Esophagus muscularis mucosa (tissue), 4 donors: ENCODE results near the gene RBM34. TPM values are rescaled to one million over a fixed set of nuclear protein-coding genes. Genes with fewer than 3 reads are reported as not detected.

ENCODE experiments used
- DNase-seq: peaks from one replicate; pipeline ENCODE4 v3.0.0-alpha.2; 2017; ENCODE audit errors: extremely low spot score
- H3K27ac ChIP-seq, 4 donors: fragments of 200-600 bp; sonication (generic); replicated peaks in 1 of 4; 1 replicate in 3 of 4; 2 replicates in 1 of 4; pipeline ENCODE4 v1.5.1; 2016 to 2019; ENCODE audit warnings: mild to moderate bottlenecking in 1 of 4
- H3K27me3 ChIP-seq, 4 donors: fragments of 200-600 bp; sonication (generic); one replicate each; pipeline versions ENCODE4 v1.5.1 to v1.6.0; 2016 to 2019
- H3K36me3 ChIP-seq, 4 donors: fragments of 200-600 bp; sonication (generic); one replicate each; pipeline ENCODE4 v1.5.1; 2016 to 2019
- H3K4me1 ChIP-seq, 4 donors: fragments of 200-600 bp; sonication (generic); one replicate each; pipeline ENCODE4 v1.5.1; 2016 to 2019
- H3K4me3 ChIP-seq, 4 donors: fragments of 200-600 bp; sonication (generic); 1 replicate in 2 of 4; 2 replicates in 2 of 4; pipeline ENCODE4 v1.5.1; 2016 to 2019; ENCODE audit warnings: mild to moderate bottlenecking in 4 of 4, moderate library complexity in 1 of 4
- H3K9me3 ChIP-seq, 4 donors: fragments of 200-600 bp; sonication (generic); 1 replicate in 3 of 4; 2 replicates in 1 of 4; pipeline ENCODE4 v1.5.1; 2016 to 2019
- EP300 ChIP-seq: sonication (generic); formaldehyde crosslinking; IDR thresholded peaks from one replicate; pipeline ENCODE4 v1.6.1; 2017; ENCODE audit warnings: antibody characterized with exemption
- POLR2A ChIP-seq: fragments of 450-650 bp; IDR thresholded peaks from one replicate; pipeline ENCODE4 v1.6.1; 2017; ENCODE audit warnings: antibody characterized with exemption, moderate library complexity, mild to moderate bottlenecking, low read depth
- POLR2AphosphoS5 ChIP-seq, 2 donors: sonication (generic); formaldehyde crosslinking; IDR thresholded peaks; one replicate each; pipeline ENCODE4 v1.6.1; 2017; ENCODE audit warnings: antibody characterized with exemption in 2 of 2
- WGBS: methylation state at CpG from one replicate; pipeline ENCODE4 v1.1.5; 2018; 5-methylcytosine and 5-hydroxymethylcytosine counted together
- intact Hi-C: fragments of 100-400 bp; cut with DNase I; formaldehyde crosslinking; loops from one replicate; pipeline ENCODE4 v1.15.1; 2023
- total RNA-seq, 4 donors: library from RNA; depleted of rRNA; stranded (reverse); fragments of >200 nt; gene quantifications; one replicate each; pipeline versions ENCODE4 v1.1.0 to v1.2.1, GENCODE V29; 2016
- TF ChIP-seq, protein P1 (sequence below), 3 experiments: fragments of 200-600 bp in 2 of 3; fragments of 450-650 bp in 1 of 3; sonication (generic) in 2 of 3; IDR thresholded peaks; one replicate each; pipeline ENCODE4 v1.5.1; 2017 to 2019; ENCODE audit warnings: antibody characterized with exemption in 3 of 3, mild to moderate bottlenecking in 2 of 3, moderate library complexity in 1 of 3

RBM34 gene
- total RNA-seq, 4 donors from 2014 or later: 41.9 to 57.2 (median 53.4) TPM

DNA sequence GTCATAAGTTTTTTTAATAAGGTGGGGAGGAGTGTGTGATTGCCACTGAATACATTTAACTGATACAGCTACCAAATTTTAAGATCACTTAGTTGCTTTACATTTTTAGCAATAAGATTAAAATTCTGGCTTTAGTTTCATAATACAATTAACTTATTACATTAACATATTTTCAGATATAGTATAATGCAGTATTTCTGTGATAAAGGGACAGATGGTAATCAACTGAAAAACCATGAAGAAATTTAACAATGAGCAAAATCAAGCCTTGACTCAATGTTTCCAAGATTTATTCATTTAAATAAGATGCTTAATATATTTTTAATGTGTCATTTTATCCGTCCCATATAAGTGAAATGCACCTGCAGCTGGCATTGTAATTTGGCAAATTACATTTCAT, 36.4 kb downstream of the RBM34 start:
- intact Hi-C loops: loop anchor here (10.0 kb wide), 1 partner anchor 200 kb away; the partner anchor contains the start of genes ARID4B and GGPS1
- TF ChIP-seq POLR2A (no peak), POLR2AphosphoS5 (IDR thresholded peaks at IDR 0.05) (no peak), EP300 (no peak)
- TF ChIP-seq, protein P1, sequence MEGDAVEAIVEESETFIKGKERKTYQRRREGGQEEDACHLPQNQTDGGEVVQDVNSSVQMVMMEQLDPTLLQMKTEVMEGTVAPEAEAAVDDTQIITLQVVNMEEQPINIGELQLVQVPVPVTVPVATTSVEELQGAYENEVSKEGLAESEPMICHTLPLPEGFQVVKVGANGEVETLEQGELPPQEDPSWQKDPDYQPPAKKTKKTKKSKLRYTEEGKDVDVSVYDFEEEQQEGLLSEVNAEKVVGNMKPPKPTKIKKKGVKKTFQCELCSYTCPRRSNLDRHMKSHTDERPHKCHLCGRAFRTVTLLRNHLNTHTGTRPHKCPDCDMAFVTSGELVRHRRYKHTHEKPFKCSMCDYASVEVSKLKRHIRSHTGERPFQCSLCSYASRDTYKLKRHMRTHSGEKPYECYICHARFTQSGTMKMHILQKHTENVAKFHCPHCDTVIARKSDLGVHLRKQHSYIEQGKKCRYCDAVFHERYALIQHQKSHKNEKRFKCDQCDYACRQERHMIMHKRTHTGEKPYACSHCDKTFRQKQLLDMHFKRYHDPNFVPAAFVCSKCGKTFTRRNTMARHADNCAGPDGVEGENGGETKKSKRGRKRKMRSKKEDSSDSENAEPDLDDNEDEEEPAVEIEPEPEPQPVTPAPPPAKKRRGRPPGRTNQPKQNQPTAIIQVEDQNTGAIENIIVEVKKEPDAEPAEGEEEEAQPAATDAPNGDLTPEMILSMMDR (IDR thresholded peaks at IDR 0.05): no peak
- WGBS: 48% methylated on average over 1 of the region's 1 CpG
- Histone ChIP-seq H3K27ac (no peak overlapping the region), H3K27me3 (no peaks in the 10 kb centered on the region), H3K4me1 (peaks cover 15 to 66% (median 58%) of the 10 kb centered on the region in 4 donors), H3K36me3 (peaks cover 13 to 34% (median 21%) of the 10 kb centered on the region in 4 donors), H3K9me3 (no peaks in the 10 kb centered on the region), H3K4me3 (no peak overlapping the region)
- no peak for DNase-seq

DNA sequence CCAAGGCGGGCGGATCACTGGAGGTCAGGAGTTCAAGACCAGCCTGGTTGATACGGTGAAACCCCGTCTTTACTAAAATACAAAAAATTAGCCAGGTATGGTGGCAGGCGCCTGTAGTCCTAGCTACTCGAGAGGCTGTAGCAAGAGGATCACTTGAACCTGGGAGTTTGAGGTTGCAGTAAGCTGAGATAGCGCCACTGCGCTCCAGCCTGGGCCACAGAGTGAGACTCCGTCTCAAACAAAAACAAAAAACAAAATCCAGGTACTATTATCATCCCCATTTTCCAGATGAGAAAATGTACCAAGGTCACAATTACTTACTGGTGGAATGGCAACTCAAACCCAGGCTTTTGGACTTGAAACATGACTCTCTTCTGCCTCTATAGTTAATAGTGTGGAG, 36.9 kb downstream of the RBM34 start:
- peaks cover 18 to 39% (median 27%) of the 10 kb centered on the region in 4 donors for H3K36me3 ChIP-seq
- TF ChIP-seq, protein P1 (IDR thresholded peaks at IDR 0.05): no peak
- TF ChIP-seq POLR2AphosphoS5 (IDR thresholded peaks at IDR 0.05): no peak
- TF ChIP-seq POLR2A: no peak
- TF ChIP-seq EP300: no peak
- H3K27me3 ChIP-seq: no peaks in the 10 kb centered on the region
- H3K9me3 ChIP-seq: no peaks in the 10 kb centered on the region
- peaks cover 11 to 63% (median 58%) of the 10 kb centered on the region in 4 donors for H3K4me1 ChIP-seq
- intact Hi-C loops: loop anchor here (10.0 kb wide), 1 partner anchor 201 kb away; the partner anchor contains the start of genes ARID4B and GGPS1
- DNase-seq: no peak
- WGBS: 94% methylated on average over 9 of the region's 9 CpGs
- H3K4me3 ChIP-seq: no peak overlapping the region
- no peak overlapping the region for H3K27ac ChIP-seq

DNA sequence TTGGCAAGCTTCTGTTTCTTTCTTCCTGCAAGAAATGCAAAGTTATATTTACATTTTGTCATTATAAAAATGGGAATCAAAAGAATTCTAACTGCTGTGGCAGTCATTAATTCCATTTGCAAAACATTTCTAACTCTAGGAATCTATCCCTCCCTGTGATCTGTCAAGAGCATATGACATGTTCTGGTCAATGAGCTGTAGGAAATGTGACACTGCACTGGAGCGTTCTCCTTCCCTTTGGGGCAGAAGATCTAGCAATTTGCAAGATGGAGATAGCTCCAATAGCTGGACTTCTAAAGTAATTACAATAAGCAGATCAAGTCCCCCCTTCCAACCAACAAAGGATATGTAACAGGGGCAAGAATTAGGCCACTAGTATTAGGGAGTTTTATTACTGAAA, 38.7 kb downstream of the RBM34 start:
- Histone ChIP-seq H3K4me1 (peaks cover 11 to 57% (median 53%) of the 10 kb centered on the region in 4 donors), H3K27me3 (no peaks in the 10 kb centered on the region), H3K9me3 (no peaks in the 10 kb centered on the region), H3K27ac (no peak overlapping the region), H3K4me3 (no peak overlapping the region), H3K36me3 (peaks cover 35 to 57% (median 43%) of the 10 kb centered on the region in 4 donors)
- no peak for DNase-seq
- 67% methylated on average over 1 of the region's 1 CpG for WGBS
- TF ChIP-seq POLR2A (no peak), POLR2AphosphoS5 (IDR thresholded peaks at IDR 0.05) (no peak), EP300 (no peak)
- TF ChIP-seq, protein P1 (IDR thresholded peaks at IDR 0.05): no peak
- intact Hi-C loops: loop anchor here (10.0 kb wide), 1 partner anchor 202 kb away; the partner anchor contains the start of genes ARID4B and GGPS1

DNA sequence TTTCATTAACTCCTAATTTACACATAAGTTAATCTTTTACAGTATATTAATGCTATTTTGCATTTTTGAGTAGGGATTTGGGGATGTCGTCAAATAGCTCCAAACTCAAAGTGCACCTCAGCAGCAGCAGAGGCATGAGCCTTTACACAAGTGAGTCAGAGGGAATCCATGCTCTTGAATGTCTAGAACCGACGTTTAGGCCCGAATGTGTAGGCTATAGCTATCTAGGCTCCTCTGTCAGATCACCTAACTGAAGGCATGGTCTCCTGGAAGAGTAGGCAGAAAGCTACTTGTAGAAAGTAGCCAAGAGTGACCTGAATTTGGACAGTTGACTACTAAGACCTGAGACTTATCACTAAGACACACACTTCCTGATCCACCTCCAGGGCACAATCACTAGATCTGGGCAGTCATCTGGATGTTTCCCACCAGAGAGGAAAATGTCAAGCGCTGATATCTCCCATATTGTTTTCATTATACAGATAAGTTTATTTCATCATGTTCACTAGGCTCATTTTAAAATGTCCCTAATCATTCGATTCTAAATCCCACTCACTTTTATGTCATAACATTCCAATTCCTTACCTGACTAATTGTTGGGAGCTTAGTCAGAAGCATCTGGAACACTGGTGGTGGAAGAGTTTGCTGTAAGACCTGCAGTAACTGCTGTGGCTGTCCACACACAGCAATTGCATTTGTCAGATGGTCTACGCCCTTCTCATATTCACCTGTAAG, 47.7 kb downstream of the RBM34 start:
- Histone ChIP-seq H3K4me3 (no peak overlapping the region), H3K36me3 (peaks cover 39 to 100% (median 78%) of the 10 kb centered on the region in 4 donors), H3K27me3 (no peaks in the 10 kb centered on the region), H3K4me1 (peaks cover 0 to 9% (median 6%) of the 10 kb centered on the region in 4 donors), H3K9me3 (no peaks in the 10 kb centered on the region), H3K27ac (no peak overlapping the region)
- WGBS: 71% methylated on average over 7 of the region's 7 CpGs
- intact Hi-C loops: no loop called here
- no peak for DNase-seq
- TF ChIP-seq EP300: no peak
- no peak for TF ChIP-seq POLR2A
- TF ChIP-seq, protein P1 (IDR thresholded peaks at IDR 0.05): no peak
- no peak for TF ChIP-seq POLR2AphosphoS5 (IDR thresholded peaks at IDR 0.05)
